Pons (tissue), 1 donor: ENCODE results near the gene LCE3A.
"Not testable (repeated sequence)": the region's sequence is repeated elsewhere in the genome, so short reads cannot be mapped to it uniquely, and the experiment has no call there.

Experiments used
- DNase-seq: peaks from one replicate; pipeline ENCODE4 v3.0.0-alpha.2; 2016; ENCODE audit warnings: low spot score

LCE3A gene

GRCh38 chr1:152622803-152623202 is at the start of gene LCE3A:
TSS of gene LCE3A (minus strand) at chr1:152623103. CDS start at chr1:152623103, 0 bp downstream.
- DNase-seq, result no peak

GRCh38 chr1:152667648-152668047 is 44.7 kb upstream of the LCE3A start:
- DNase-seq, result peak; percentile 11

- DNase-seq, result not testable (repeated sequence)
Measured at GRCh38 chr1:152666171-152666570, 43.3 kb upstream of the LCE3A start.

GRCh38 chr1:152663098-152663497 is 40.2 kb upstream of the LCE3A start, which contains the start of gene LCE2D:
TSS of gene LCE2D (plus strand) at chr1:152663380. CDS start at chr1:152664106, 726 bp downstream.
- DNase-seq, result no peak

GRCh38 chr1:152658649-152659048 is 35.7 kb upstream of the LCE3A start:
- no peak for DNase-seq

- DNase-seq, result no peak
Measured at GRCh38 chr1:152657677-152658076, 34.8 kb upstream of the LCE3A start.

- DNase-seq, result no peak
Measured at GRCh38 chr1:152656459-152656858, 33.6 kb upstream of the LCE3A start.

GRCh38 chr1:152654110-152654509 is 31.2 kb upstream of the LCE3A start:
- DNase-seq, result peak; percentile 54

- DNase-seq, result no peak
Measured at GRCh38 chr1:152646656-152647055, 23.8 kb upstream of the LCE3A start.

GRCh38 chr1:152645146-152645545 is 22.2 kb upstream of the LCE3A start:
- no peak for DNase-seq

- DNase-seq, result no peak
Measured at GRCh38 chr1:152643945-152644344, 21.0 kb upstream of the LCE3A start.

- DNase-seq, result no peak
Measured at GRCh38 chr1:152640351-152640750, 17.4 kb upstream of the LCE3A start.

- DNase-seq, result no peak
Measured at GRCh38 chr1:152630596-152630995, 7.7 kb upstream of the LCE3A start.

- no peak for DNase-seq
Measured at GRCh38 chr1:152626744-152627143, 3.8 kb upstream of the LCE3A start.

- DNase-seq, result no peak
Measured at GRCh38 chr1:152623203-152623844, 421 bp upstream of the LCE3A start.

- no peak for DNase-seq
Measured at GRCh38 chr1:152621993-152622392, 910 bp downstream of the LCE3A start.

- no peak for DNase-seq
Measured at GRCh38 chr1:152613511-152613910, 9.4 kb downstream of the LCE3A start, which contains the start of gene LCE3B. TSS of gene LCE3B (plus strand) at chr1:152613811. CDS start at chr1:152613811, 0 bp downstream.

GRCh38 chr1:152599934-152600333 is 23.0 kb downstream of the LCE3A start, which contains the start of gene LCE3C:
TSS of gene LCE3C (plus strand) at chr1:152600234. CDS start at chr1:152600732, 498 bp downstream.
- no peak for DNase-seq

GRCh38 chr1:152596986-152597385 is 25.9 kb downstream of the LCE3A start:
- no peak for DNase-seq

- no peak for DNase-seq
Measured at GRCh38 chr1:152585586-152585985, 37.3 kb downstream of the LCE3A start.

- DNase-seq, result no peak
Measured at GRCh38 chr1:152582647-152583046, 40.3 kb downstream of the LCE3A start.

GRCh38 chr1:152580433-152580832 is 42.5 kb downstream of the LCE3A start, which contains the start of gene LCE3D:
TSS of gene LCE3D (minus strand) at chr1:152580516. CDS start at chr1:152579936, 580 bp downstream.
- DNase-seq, result no peak

GRCh38 chr1:152579526-152579925 is 43.4 kb downstream of the LCE3A start:
- not testable (repeated sequence) for DNase-seq

GRCh38 chr1:152577168-152577567 is 45.7 kb downstream of the LCE3A start:
- no peak for DNase-seq
